Measurements from ENCODE around the gene ARHGAP24.
"Not testable (repeated sequence)": the region's sequence is repeated elsewhere in the genome, so short reads cannot be mapped to it uniquely, and the experiment has no call there.

The ARHGAP24 gene

DNA sequence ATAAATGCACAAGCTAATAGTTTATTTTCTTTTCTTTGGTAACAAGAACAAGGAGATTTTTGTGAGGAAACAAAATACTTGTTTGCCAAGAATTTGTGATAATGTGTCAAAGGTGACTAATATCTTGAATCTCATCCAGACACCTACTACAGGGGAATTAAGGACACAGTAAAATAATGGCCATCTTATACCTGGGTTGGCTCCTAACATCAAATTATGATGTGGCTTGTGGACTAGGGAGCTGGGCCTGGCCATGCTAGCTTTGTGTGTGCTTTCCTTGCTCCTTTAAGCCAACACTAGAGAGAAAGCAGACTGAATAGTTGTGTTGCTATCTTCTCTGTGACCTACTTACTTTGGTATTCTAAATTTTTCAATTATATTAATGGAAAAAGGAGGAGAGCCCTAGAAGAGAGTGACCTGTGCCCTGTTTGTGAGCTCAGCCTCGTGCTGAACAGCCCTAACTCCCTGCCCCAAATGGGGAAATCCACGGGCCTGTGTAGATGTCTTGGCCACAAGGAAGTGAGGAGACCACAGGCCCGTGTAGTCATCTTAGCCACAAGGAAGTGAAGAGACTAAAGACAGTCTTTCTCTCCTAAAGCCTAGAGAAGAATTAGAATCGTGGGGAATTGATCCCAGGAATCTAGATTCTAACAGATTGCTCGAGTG is 23.3 kb downstream of the ARHGAP24 start:
- H3K79me2 ChIP-seq (ENCODE audit: low read length): no peaks in the 10 kb centered on the region
- no peaks in the 10 kb centered on the region for H3K36me3 ChIP-seq (replicated peaks; ENCODE audit: insufficient read depth, low read length)
- H3F3A ChIP-seq (ENCODE audit: insufficient read depth, low read length): no peaks in the 10 kb centered on the region
- H2AFZ ChIP-seq (ENCODE audit: low read length): no peak overlapping the region
- no peaks in the 10 kb centered on the region for H3K9me3 ChIP-seq (replicated peaks; ENCODE audit: insufficient read depth, low read length)
- H3K4me3 ChIP-seq (ENCODE audit: low read length): no peak overlapping the region
- H3K9ac ChIP-seq (ENCODE audit: low read length): no peak overlapping the region
- H3K4me2 ChIP-seq (ENCODE audit: low read depth, low read length): no peak overlapping the region
- no peaks in the 10 kb centered on the region for H4K20me1 ChIP-seq (ENCODE audit: insufficient read depth, low read length)
- DNase-seq: peak; percentile 51
- TF ChIP-seq, protein P1, sequence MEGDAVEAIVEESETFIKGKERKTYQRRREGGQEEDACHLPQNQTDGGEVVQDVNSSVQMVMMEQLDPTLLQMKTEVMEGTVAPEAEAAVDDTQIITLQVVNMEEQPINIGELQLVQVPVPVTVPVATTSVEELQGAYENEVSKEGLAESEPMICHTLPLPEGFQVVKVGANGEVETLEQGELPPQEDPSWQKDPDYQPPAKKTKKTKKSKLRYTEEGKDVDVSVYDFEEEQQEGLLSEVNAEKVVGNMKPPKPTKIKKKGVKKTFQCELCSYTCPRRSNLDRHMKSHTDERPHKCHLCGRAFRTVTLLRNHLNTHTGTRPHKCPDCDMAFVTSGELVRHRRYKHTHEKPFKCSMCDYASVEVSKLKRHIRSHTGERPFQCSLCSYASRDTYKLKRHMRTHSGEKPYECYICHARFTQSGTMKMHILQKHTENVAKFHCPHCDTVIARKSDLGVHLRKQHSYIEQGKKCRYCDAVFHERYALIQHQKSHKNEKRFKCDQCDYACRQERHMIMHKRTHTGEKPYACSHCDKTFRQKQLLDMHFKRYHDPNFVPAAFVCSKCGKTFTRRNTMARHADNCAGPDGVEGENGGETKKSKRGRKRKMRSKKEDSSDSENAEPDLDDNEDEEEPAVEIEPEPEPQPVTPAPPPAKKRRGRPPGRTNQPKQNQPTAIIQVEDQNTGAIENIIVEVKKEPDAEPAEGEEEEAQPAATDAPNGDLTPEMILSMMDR (IDR thresholded peaks at IDR 0.05; ENCODE audit: low read length): no peak
- TF ChIP-seq EZH2phosphoT487 (IDR thresholded peaks at IDR 0.05; ENCODE audit: low read length) (no peak), EZH2 (optimal IDR thresholded peaks at IDR 0.05; ENCODE audit: low read depth, low read length) (no peak)
- no peaks in the 10 kb centered on the region for H3K27me3 ChIP-seq (replicated peaks; ENCODE audit: insufficient read depth, low read length)
- H3K9me2 ChIP-seq (replicated peaks; ENCODE audit: insufficient read depth, low read length): no peaks in the 10 kb centered on the region
- H3K4me1 ChIP-seq (ENCODE audit: low read length): no peaks in the 10 kb centered on the region
- no peak overlapping the region for H3K27ac ChIP-seq (ENCODE audit: low read length)

DNA sequence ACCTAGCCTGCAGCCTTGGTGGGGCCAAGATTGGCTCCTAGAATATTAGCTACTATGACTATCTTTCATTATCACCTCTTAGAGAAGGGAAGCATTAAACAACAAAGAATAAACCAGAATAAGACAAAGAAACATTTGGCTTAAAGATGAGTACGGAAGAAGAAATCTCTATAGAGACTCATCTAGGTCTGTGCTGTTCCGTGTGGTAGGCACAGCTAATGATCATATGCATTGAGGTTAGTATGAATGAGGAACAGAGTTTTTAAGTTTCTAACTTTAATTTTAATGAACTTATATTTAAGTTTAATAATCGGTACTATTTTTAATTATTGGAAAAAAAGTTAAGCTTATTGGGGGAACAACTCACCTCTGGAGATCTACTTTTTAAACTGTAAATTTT is 24.6 kb downstream of the ARHGAP24 start:
- H4K20me1 ChIP-seq (ENCODE audit: insufficient read depth, low read length): no peaks in the 10 kb centered on the region
- H2AFZ ChIP-seq (ENCODE audit: low read length): no peak overlapping the region
- no peaks in the 10 kb centered on the region for H3K9me2 ChIP-seq (replicated peaks; ENCODE audit: insufficient read depth, low read length)
- no peak overlapping the region for H3K4me2 ChIP-seq (ENCODE audit: low read depth, low read length)
- H3K4me3 ChIP-seq (ENCODE audit: low read length): no peak overlapping the region
- H3K9ac ChIP-seq (ENCODE audit: low read length): no peak overlapping the region
- no peaks in the 10 kb centered on the region for H3K36me3 ChIP-seq (replicated peaks; ENCODE audit: insufficient read depth, low read length)
- H3F3A ChIP-seq (ENCODE audit: insufficient read depth, low read length): no peaks in the 10 kb centered on the region
- DNase-seq: no peak
- no peak overlapping the region for H3K27ac ChIP-seq (ENCODE audit: low read length)
- TF ChIP-seq, protein P1 (IDR thresholded peaks at IDR 0.05; ENCODE audit: low read length): no peak
- TF ChIP-seq EZH2 (optimal IDR thresholded peaks at IDR 0.05; ENCODE audit: low read depth, low read length) (no peak), EZH2phosphoT487 (IDR thresholded peaks at IDR 0.05; ENCODE audit: low read length) (no peak)
- no peaks in the 10 kb centered on the region for H3K9me3 ChIP-seq (replicated peaks; ENCODE audit: insufficient read depth, low read length)
- no peaks in the 10 kb centered on the region for H3K27me3 ChIP-seq (replicated peaks; ENCODE audit: insufficient read depth, low read length)
- H3K4me1 ChIP-seq (ENCODE audit: low read length): no peaks in the 10 kb centered on the region
- no peaks in the 10 kb centered on the region for H3K79me2 ChIP-seq (ENCODE audit: low read length)

DNA sequence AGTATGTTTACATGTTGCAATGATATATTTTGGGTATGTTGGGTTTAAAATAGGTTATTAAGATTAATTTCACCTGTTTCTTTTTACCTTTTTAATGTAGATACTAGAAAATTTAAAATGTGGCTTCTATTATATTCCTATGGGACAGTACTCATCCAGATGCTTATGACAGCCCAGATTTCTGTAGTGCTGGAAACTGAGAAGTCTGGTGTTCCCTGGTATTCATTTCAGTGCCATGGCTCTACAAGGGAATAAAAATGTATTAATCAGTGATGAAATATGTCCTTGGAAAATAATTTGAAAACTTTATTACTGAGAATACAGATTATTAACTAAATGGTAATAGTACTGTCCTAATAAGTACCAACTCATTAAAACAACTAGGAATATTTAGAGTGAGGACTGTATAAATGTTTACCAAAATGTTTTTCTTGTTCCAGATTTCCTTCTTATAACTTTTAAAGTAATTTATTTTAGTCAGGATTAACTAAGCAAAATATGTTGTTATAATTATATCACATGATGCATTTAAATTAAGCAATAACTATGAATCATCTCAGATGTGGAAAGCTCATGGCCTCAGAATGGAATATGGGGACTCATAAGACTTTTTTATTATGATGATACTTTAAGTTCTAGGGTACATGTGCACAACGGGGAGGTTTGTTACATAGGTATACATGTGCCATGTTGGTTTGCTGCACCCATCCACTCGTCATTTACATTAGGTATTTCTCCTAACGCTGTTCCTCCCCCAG is 25.3 kb downstream of the ARHGAP24 start:
- no peaks in the 10 kb centered on the region for H3K4me1 ChIP-seq (ENCODE audit: low read length)
- no peaks in the 10 kb centered on the region for H3K36me3 ChIP-seq (replicated peaks; ENCODE audit: insufficient read depth, low read length)
- no peaks in the 10 kb centered on the region for H3K79me2 ChIP-seq (ENCODE audit: low read length)
- no peaks in the 10 kb centered on the region for H3F3A ChIP-seq (ENCODE audit: insufficient read depth, low read length)
- no peaks in the 10 kb centered on the region for H3K9me2 ChIP-seq (replicated peaks; ENCODE audit: insufficient read depth, low read length)
- H3K27ac ChIP-seq (ENCODE audit: low read length): no peak overlapping the region
- H3K9ac ChIP-seq (ENCODE audit: low read length): no peak overlapping the region
- H3K4me2 ChIP-seq (ENCODE audit: low read depth, low read length): no peak overlapping the region
- no peak overlapping the region for H3K4me3 ChIP-seq (ENCODE audit: low read length)
- H3K27me3 ChIP-seq (replicated peaks; ENCODE audit: insufficient read depth, low read length): no peaks in the 10 kb centered on the region
- H3K9me3 ChIP-seq (replicated peaks; ENCODE audit: insufficient read depth, low read length): no peaks in the 10 kb centered on the region
- TF ChIP-seq EZH2 (optimal IDR thresholded peaks at IDR 0.05; ENCODE audit: low read depth, low read length) (no peak), EZH2phosphoT487 (IDR thresholded peaks at IDR 0.05; ENCODE audit: low read length) (no peak)
- TF ChIP-seq, protein P1 (IDR thresholded peaks at IDR 0.05; ENCODE audit: low read length): no peak
- no peaks in the 10 kb centered on the region for H4K20me1 ChIP-seq (ENCODE audit: insufficient read depth, low read length)
- H2AFZ ChIP-seq (ENCODE audit: low read length): no peak overlapping the region
- DNase-seq: no peak

DNA sequence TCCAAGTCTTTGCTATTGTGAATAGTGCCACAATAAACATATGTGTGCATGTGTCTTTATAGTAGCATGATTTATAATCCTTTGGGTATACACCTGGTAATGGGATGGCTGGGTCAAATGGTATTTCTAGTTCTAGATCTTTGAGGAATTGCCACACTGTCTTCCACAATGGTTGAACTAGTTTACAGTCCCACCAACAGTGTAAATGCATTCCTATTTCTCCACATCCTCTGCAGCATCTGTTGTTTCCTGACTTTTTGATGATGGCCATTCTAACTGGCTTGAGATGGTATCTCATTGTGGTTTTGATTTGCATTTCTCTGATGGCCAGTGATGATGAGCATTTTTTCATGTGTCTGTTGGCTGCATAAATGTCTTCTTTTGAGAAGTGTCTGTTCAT is 26.2 kb downstream of the ARHGAP24 start:
- H3K9me2 ChIP-seq (replicated peaks; ENCODE audit: insufficient read depth, low read length); H4K20me1 ChIP-seq (ENCODE audit: insufficient read depth, low read length); H3K4me1 ChIP-seq (ENCODE audit: low read length); DNase-seq; H3F3A ChIP-seq (ENCODE audit: insufficient read depth, low read length); H3K4me2 ChIP-seq (ENCODE audit: low read depth, low read length); H3K27me3 ChIP-seq (replicated peaks; ENCODE audit: insufficient read depth, low read length); H3K79me2 ChIP-seq (ENCODE audit: low read length); H3K27ac ChIP-seq (ENCODE audit: low read length); H3K9me3 ChIP-seq (replicated peaks; ENCODE audit: insufficient read depth, low read length); H2AFZ ChIP-seq (ENCODE audit: low read length); H3K36me3 ChIP-seq (replicated peaks; ENCODE audit: insufficient read depth, low read length); H3K4me3 ChIP-seq (ENCODE audit: low read length); H3K9ac ChIP-seq (ENCODE audit: low read length): not testable (repeated sequence)

All from MM.1S (cell line).